ENCODE measurements around the gene CMTR1.

Gene CMTR1

DNA sequence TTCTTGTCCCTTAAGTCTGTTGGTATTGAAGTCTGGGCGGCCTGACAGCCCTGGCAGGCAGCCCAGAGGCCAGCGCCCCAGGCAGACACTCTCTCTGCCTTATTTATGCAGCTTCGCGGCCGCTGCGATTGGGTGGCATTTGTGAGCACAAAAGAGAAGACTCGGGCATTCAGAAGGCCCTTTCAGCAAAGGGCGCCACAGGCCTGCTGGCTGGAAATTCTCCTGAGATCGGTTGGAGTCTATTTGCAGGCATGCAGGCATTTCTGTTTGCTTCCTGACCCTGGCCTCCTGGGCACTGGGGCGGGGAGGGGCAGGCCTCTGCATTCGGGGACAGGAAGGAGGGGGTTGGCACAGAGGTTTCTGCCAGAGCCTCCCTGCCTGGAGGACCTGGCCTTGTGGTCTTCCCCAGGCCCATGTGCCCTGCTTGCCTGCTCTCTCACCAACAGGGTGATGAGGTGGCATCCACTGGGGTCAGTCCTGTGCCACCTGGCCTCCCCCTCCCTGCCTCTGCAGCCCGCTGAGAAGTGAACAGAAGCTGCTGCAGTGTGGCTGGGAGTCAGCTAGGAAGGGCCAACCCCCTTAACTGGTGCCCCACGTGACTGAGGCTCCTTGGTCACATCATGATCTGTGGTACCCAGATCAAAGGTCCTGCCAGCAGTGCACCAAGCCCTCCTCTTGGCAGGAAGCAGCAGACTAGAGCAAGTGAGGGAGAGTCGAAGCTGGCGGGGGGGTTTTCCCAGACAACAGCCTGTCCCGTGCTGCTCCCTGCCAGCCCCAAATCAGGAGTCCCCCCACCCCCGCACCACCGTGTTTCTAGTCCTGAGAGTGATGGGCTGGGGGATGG lies 83.3 kb downstream of the CMTR1 start:
- peak; percentile 53 for DNase-seq

DNA sequence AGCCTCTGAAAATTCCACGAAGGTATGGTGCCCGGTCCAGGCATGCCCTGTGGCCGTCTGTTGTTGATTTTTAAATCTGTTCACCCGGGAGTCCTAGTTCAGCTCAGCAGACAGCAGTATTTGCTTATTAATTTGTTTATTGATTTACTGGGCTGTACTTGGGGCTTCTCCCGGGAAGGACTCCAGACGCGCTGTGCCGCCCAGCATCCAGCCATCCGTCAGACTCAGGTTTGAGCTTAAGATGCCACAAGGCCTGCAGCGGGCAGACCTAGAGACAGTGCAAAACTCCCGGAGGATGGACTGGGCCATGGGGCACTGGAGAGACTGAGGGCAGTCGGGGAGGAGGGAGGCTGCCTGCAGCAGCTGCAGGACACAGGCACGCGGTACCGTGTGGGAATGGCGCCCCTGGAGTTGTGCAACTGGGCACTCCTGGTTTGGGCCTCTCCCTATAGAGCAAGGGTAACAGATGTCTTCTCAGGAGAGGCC lies 83.9 kb downstream of the CMTR1 start:
- DNase-seq: no peak

DNA sequence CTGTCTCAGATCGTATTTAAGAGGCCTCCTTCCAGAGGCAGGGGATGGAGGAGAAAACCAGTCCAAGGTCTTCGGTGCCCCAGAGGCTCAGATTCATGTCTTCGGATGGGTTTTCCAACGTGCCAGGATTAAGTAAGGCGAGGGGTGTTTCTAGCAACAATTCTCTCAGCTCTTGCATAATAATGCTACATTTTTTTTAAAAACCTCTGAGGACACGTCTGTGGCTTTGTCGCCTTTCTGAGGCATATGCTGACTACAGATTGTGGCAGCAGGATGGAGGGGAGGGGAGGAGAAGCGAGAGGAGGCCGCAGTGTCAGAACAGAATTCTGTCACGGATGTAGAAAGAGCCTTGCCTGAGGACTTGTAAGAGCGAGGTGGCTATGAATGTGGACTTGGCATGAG lies 84.4 kb downstream of the CMTR1 start:
- no peak for DNase-seq

DNA sequence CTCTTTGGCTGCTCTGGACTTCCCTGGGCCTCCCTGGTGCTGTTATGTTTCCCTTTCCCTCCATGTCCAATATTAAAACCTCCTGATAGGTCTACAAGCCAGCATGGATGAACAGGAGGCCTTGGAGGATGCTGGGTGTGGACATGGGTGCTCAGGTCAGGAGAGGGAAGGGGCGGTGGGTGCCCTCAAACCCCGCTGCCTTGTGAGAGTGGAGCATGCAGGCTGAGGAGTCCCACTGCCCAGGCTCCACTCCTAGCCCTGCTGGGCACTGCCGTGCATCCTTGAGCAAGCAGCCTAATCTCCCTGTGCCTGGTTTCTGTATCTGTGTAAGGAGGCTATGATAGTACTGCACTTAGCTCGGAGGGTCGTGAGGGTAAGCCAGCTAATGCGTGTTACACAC lies 85.1 kb downstream of the CMTR1 start:
- DNase-seq: no peak

DNA sequence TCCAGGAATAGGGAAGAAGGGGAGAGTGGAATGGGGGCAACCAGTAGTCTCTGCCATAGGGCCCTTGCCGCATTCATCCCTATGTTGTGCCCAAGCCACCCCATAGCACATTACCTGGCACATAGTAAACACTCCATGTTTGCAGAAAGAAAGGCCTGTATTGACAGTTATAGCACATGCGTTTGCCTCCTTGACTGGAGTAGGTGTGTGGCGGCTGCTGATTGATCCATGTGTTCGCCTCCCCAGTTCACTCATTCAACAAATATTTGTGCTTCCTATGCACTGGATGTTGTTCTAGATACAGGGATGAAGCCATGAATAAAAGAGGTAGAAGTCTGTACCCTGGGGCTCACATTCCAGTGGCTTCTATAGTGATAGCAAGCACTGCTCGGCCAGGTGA lies 86.4 kb downstream of the CMTR1 start:
- DNase-seq: no peak

DNA sequence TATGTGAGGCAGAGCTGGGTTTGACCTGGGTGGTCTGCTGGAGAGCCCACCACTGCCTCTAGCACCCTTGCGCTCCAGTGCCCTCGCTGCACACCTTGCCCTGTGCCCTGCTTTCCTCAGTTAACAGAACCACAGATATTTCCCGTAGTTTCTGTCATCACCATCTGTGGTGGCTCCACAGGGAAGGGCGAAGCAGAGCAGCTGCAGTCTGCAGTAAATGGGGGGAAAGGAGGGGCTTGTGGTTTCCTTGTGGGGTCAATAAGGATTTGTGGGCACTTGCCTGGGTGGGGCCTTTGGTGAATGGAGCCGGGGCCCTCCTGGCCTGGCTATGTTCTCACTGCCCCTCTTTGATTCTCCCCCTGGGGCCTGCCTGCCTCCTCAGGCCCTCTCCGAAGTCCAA lies 87.9 kb downstream of the CMTR1 start:
- DNase-seq: no peak

DNA sequence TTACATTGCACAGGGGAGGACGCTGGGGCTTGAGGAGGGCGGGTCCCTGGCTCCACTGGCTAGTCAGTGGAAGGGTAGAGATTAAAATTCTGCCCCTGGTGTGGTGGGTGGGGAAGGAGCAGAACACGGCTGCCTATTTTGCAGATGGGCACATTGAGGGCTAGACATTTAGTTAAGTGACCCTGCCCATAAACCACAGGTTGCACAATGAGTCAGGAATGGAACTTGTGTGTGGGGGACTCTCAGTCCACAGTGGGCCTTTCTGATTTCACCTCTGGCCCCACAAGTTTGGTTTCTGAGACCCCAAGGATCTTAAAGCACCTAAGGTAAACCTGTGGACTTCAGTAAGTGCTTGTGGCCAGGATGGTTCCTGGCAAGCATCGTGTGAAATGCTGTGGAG lies 88.7 kb downstream of the CMTR1 start:
- DNase-seq: no peak

DNA sequence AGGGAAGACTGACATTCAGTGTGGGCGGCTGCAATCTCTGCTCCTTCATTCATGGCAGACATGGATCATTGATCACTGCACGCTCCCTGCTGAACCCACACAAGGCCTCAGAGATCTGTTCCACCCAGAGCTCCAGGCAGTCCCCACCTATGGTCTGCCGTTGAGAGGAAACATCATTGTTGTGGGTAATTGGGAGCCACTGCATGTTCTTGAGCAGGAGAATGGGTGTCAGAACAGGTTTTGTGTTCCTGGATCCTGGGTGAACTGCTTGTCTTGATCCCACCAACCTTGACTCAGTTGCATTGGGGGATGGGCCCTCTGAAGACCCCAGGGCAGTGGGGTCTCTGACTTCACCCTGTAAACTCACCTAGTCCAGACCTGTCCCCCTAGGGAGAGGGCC lies 89.8 kb downstream of the CMTR1 start:
- DNase-seq: no peak

DNA sequence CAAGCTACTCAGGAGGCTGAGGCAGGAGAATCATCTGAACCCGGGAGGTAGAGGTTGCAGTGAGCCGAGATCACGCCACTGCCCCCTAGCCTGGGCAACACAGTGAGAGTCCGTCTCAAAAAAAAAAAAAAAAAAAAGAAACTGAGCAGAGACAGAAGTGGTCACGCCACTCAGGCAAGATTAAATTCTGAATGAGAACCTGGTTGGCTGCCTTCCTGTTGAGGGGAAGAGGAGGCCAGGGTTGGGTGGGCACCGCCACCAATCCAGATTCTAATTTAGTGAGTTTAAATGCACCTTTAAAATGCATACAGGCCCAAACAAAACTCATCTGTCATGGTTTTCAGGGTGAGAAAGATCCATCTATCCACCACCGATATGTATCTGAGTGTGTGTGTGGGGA lies 90.4 kb downstream of the CMTR1 start:
- no peak for DNase-seq

DNA sequence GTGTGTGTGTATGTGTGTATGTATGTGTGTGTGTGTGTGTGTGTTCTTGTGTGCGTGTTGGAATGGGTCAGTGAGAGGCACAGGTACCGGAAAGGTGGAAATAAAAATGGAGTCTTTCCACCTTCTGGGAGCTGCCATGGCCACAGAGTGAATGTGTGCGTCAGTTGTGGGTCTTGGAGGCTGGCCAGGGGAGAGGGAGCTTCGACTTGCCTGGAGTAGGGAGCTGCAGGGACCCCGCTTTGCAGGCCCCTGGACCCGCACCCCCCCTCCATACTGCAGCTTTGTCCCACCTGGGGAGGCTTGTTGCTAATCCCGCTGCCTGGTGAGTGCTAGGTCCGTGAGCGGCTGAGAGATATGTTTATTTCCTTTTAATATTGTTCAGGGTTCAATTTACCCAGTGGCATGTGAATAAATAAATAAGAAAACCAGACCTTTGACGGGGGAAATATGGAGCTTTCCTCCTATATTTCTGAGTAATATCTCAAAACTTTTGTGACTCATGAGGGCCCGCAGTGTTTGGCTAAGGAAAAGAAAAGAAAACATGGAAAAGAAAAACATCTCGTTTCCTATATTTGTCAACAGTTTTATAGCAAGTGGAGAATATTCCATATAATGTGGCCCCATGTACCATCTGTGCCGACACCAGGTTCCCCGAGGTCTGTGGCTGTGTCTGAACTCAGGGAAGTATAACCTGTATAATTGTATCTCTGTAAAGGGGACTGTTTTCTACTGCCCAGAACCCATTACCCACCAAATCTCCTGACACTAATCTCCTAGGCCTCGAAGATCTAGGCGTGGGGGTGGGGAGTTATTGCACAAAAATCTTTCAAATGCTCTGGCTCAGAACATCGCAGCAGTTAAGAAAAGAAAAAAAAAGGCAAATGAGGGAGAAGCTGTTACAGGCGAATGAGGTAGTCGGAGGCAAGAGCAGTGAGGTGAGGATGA lies 91.3 kb downstream of the CMTR1 start:
- DNase-seq: no peak

DNA sequence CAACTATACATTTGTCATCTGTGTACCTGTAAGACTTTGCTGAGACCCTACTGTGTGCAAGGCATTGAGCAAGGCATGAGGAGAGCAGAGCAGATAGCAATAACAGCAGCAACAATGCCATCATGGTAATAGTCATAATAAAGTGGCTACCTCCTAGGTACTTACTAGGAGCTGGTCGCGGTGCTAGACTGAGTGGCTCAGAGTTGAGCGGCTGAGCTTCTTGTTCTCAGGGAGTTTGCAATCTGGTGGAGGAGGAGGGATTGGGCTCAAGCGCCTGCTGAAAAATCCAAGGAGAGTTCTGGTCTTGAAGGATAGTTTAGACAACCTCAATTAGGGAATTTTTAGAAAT lies 91.9 kb downstream of the CMTR1 start:
- DNase-seq: no peak

DNA sequence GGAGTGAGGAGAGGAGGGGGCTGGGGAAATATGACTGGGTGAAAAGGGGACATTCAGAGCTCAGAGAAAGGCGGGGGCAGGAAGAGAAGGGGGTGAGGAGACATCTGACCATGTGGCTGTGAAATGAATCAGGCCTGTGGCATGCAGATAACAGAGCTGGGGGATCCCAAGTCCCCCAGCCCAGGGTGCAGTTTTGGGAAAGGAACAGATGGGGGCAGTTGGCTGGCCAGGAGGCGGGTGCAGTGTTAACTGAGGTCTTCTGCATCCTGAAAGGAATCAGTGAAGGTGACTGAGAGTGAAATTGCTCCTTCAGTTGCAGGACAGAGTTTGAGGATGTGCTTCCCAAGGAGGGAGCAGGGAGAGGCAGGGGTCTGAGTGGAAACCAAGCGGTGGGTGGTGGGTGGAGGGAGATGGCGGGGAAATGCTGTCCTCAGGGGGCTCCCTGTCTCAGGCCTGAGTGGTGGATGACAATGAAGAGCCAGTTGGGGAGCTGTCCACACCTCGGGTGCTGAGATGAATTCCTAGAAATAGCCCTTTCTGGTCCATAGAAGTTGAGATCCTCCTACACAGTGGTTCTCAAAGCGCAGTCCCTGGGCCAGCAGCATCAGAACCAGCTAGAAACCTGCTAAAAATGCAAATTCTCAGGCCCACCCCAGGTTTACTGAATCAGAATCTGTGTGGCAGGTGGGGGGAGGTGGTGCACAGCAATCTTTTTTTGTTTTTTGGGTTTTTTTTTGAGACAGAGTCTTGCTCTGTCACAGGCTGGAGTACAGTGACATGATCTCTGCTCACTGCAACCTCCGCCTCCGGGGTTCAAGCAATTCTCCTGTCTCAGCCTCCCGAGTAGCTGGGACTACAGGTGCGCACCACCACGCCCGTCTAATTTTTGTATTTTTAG lies 92.7 kb downstream of the CMTR1 start:
- no peak for DNase-seq

DNA sequence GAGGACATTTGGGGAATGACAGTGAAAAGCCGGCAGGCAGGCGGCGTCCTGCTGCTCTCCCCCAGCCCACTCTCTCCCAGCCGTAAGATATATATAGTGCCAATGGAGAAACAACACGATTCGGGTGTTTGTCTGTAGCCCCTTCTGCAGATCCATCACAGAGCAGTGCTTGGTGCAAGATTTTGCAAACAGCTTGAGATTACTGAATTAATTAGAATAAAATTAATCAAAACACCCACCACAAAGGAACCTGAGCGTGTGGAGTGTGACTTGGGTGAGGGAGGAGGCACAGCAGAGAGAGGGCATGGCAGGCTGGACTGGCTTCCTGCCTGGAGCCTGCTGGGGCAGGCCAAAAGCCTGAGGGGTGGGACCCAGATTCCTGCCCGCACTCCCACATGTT lies 95.5 kb downstream of the CMTR1 start:
- DNase-seq: no peak

DNA sequence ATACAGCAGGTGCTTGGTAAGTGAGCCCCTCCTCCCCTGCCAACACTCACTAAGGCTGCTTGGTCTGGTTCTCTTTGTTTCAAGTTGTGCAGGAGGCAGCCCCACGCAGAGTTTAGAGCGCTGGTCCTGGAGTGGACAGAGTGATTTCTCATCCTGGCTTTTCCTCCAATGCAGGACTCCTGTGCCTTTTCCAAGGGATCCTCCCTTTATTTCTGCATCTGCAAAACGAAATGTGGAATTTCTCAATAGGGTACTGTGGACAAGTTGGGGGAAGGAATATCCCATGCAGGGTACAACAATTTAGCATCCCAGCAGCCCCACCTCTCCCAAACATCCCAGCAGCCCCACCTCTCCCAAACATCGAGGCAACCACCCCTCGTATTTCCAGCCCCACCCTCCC lies 97.3 kb downstream of the CMTR1 start:
- DNase-seq: no peak

DNA sequence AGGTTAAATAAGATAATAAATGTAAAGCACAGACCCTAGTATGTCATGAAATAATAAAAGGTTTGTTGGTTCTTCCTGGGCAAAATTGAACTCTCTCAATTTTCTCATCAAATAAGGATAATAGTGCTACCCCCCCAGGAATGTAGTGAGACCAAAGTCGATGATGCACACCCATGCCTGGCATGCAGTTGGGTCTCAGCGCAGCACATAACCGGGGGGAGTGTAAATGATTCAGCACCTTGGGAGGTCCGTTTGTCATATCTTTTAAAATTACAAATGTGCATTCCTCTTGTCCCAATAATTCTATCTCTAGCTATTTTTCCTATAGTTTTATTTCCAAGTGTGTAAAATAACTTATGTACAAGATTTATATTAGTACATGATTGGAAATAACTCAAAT lies 98.0 kb downstream of the CMTR1 start:
- no peak for DNase-seq

Measured in NCI-H748 treated with DMSO at 0.1 percent for 48 hours (cell line).